ENCODE measurements around the gene OR2T27.
"Not testable (repeated sequence)": the region's sequence is repeated elsewhere in the genome, so short reads cannot be mapped to it uniquely, and the experiment has no call there.

The OR2T27 gene, protein sequence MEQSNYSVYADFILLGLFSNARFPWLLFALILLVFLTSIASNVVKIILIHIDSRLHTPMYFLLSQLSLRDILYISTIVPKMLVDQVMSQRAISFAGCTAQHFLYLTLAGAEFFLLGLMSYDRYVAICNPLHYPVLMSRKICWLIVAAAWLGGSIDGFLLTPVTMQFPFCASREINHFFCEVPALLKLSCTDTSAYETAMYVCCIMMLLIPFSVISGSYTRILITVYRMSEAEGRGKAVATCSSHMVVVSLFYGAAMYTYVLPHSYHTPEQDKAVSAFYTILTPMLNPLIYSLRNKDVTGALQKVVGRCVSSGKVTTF

DNA sequence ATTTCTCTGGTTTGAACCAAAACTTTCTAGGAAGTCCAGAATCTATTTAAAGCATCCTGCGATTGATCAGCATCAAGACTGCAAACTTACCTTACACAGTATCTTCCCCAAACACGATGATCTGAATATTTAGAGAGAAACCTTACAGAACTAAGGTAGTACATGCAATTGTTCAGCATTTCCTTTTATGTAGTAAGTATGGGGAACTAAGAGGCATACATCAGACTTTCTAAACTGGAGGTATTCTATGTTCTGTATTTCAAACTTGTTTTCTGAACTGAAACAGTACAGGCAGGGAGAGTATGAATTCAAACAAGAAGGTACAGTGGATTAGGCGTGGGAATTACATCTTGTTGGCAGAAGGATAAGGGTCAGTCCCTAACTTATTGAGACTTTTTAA lies at the start of gene OR2T27:
Gene OR2T27 (minus strand): TSS at position 175 of the 400 bp plus-strand sequence. CDS start 4,644 bp downstream, outside the sequence.
- H3K4me3 ChIP-seq (ENCODE audit: low read depth, low read length); DNase-seq (ENCODE audit: low read depth): not testable (repeated sequence)

DNA sequence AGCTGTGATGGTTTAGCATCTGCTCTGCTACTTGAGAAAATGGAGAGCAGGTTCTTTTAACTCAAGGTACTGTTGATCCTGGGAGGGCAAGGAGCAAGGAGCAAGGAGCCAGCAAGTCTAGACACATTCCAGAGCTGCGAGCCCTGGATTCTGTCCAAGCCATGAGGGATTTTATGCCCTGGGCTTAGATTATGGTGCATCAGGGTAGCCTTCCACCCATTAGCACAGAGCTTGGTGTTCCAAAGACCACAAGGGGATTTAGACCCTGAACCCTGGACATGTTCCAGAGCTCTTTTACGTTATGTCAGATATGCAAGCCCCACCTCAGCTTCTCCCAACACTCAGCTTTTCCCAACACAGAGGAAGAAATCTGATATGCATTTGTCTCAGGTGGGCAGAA lies 49.3 kb upstream of the OR2T27 start:
- TF ChIP-seq, protein P1, sequence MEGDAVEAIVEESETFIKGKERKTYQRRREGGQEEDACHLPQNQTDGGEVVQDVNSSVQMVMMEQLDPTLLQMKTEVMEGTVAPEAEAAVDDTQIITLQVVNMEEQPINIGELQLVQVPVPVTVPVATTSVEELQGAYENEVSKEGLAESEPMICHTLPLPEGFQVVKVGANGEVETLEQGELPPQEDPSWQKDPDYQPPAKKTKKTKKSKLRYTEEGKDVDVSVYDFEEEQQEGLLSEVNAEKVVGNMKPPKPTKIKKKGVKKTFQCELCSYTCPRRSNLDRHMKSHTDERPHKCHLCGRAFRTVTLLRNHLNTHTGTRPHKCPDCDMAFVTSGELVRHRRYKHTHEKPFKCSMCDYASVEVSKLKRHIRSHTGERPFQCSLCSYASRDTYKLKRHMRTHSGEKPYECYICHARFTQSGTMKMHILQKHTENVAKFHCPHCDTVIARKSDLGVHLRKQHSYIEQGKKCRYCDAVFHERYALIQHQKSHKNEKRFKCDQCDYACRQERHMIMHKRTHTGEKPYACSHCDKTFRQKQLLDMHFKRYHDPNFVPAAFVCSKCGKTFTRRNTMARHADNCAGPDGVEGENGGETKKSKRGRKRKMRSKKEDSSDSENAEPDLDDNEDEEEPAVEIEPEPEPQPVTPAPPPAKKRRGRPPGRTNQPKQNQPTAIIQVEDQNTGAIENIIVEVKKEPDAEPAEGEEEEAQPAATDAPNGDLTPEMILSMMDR (IDR thresholded peaks at IDR 0.05; ENCODE audit: insufficient read depth, low read depth, low read length, missing control alignments): no peak
- no peak overlapping the region for H3K4me3 ChIP-seq (ENCODE audit: low read depth, low read length)
- DNase-seq (ENCODE audit: low read depth): no peak

DNA sequence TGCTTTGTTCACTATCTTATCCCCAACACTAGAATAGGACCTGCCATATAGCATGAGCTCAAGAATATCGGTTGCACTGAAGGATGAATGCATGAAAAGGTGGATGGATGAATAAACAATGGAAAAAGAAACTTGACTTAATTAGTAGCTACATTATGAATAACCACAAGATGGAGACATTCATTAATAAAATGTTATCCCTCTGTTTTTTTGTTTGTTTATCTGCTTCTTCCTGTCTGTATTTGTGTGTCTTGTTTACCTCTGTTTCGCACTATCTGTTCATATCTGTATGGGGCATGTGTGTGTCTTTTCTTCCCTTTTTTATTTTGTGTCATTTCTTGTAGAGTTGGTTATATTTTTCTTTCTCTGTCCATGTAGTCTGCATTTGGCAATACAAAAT lies 48.3 kb upstream of the OR2T27 start:
- DNase-seq (ENCODE audit: low read depth): no peak
- TF ChIP-seq, protein P1 (IDR thresholded peaks at IDR 0.05; ENCODE audit: insufficient read depth, low read depth, low read length, missing control alignments): no peak
- no peak overlapping the region for H3K4me3 ChIP-seq (ENCODE audit: low read depth, low read length)

DNA sequence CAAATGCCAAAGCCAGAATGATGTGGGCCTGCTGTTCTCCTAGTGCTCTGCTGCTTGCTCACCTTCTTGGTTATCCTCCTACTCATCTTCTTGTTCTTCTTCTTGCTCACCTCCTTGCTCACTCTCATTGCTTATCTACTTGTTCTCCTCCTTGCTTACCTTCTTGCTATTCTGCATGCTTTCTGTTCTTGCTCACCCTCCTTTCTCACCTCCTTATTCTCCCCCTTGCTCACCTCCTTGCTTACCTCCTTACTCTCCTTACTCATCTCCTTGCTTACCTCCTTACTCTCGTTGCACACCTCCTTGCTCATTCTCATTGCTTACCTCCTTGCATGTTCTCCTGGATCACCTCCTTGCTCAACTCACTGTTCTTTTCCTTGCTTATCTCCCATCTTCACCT lies 47.4 kb upstream of the OR2T27 start, which contains the start of gene OR14I1:
Gene OR14I1 (minus strand): TSS at position 53 of the 400 bp plus-strand sequence.
- TF ChIP-seq, protein P1 (IDR thresholded peaks at IDR 0.05; ENCODE audit: insufficient read depth, low read depth, low read length, missing control alignments): no peak
- H3K4me3 ChIP-seq (ENCODE audit: low read depth, low read length): no peak within 1 kb of the TSS
- DNase-seq (ENCODE audit: low read depth): no peak

DNA sequence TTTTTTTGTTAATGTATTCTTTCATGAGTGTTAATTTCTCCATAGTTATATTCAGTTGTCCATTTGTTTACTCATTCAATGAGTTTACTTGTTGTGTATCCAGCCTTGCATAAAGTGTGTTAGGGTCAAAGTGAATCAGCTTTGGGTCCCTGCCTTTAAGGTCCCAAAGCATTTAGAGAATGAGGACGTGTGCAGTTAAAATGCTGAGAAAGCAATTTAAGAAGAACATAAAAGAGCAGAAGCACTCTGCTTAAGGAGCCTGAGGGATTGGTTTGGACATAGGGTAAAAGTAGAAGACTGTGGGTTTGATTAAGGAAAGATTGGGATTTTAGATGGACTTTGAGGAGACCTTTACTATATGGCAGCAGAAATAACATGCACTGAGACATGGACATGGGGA lies 43.8 kb upstream of the OR2T27 start:
- no peak for DNase-seq (ENCODE audit: low read depth)
- H3K4me3 ChIP-seq (ENCODE audit: low read depth, low read length): no peak overlapping the region
- TF ChIP-seq, protein P1 (IDR thresholded peaks at IDR 0.05; ENCODE audit: insufficient read depth, low read depth, low read length, missing control alignments): no peak

DNA sequence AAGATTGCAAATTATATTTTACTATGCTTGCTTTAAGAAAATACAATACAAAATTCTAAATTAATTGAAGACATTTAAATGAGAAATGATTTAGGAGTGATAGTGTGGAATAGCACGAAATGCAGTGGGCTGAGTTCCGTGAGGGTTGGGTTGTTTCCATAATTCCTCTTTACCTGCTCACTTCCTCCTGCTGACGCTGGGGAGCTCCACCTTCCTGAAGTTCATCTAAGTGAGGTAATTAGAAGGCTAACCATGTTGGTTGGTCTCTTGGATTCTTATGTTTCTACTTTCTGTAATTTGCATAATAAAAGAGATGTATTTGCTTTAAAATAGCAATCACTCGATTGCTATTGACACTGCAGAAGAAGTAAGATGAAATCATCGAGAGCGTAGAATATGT lies 42.6 kb upstream of the OR2T27 start:
- H3K4me3 ChIP-seq (ENCODE audit: low read depth, low read length): no peak overlapping the region
- TF ChIP-seq, protein P1 (IDR thresholded peaks at IDR 0.05; ENCODE audit: insufficient read depth, low read depth, low read length, missing control alignments): no peak
- no peak for DNase-seq (ENCODE audit: low read depth)

DNA sequence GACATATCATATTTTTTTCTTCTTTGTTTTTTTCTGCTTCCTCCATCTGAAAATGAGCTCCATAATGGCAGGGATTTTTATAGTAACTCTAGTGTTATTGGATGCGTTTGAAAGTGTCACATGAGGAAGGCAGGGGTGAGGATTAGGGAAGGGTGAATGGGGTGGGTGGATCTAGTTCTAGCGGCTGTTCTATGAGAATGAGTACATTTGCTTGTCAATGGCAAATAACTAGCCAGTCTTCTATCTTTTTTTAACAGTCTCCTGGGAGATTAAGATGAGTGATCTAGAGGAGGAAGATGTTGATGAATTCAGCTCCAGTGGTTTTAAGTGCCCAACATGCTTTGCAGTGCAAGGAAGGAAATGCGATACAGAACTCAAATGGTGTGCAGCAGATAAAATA lies 41.4 kb upstream of the OR2T27 start:
- no peak for DNase-seq (ENCODE audit: low read depth)
- TF ChIP-seq, protein P1 (IDR thresholded peaks at IDR 0.05; ENCODE audit: insufficient read depth, low read depth, low read length, missing control alignments): no peak
- no peak overlapping the region for H3K4me3 ChIP-seq (ENCODE audit: low read depth, low read length)
